Activated CD4-positive, CD25-positive, alpha-beta regulatory T cell treated with anti-CD3 and anti-CD28 coated beads, Interleukin-2, amount 50 U/mL, for 16 hours (primary cell): ENCODE results near the gene MTHFD1L.
"Not testable (repeated sequence)": the region's sequence is repeated elsewhere in the genome, so short reads cannot be mapped to it uniquely, and the experiment has no call there.

Experiments used
- DNase-seq: peaks from one replicate; pipeline ENCODE4 v3.0.0-alpha.2; 2020; ENCODE audit warnings: low read depth, low spot score

The MTHFD1L gene

DNA sequence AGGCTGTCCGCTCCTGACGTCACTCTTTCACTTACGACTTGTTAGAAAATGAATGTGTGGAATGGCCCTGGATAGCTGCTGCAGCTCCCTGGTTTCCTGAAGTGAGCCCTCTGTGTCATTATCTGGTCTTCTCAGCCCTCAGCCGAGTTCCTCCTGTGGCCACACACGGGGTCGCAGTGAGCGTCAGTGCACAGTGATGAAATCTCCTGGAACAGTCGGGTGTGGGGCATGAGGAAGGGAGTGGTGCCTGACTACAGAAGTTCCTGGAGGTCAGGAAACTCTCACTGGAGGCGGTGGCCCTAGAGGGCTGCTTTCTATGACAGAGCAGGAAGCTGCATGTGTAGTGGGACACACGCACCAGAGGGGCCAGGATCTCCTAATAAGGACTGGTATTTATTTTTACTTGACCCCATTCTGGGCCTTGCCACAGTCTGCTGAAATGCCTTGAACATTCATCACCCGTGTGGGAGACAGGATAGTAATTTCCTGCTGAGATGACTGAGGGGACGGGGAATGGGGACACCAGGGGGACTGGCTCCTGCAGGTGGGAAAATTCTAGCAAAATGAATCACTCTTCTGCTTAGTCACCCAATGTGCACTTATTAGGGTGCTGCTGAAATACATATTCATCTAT, 175.5 kb downstream of the MTHFD1L start:
- DNase-seq: not testable (repeated sequence)

DNA sequence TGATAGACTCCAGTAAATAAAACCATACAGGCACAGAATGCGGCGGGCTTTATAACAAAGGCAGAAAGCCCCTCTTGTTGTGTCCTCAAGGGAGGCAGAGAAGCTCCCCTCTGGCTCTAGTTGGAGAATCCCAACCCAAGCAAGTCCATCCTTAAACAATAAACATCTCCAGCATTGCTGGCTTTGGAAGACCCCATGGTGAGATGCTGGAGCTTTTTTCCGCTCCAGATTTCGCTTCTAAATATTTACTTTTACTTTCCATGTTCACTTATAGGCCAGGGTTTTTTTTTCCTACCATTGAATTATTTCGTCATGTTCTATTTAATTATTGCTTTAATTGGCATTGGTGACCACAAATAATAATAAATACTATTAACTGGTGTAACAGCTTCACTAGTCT, 176.2 kb downstream of the MTHFD1L start:
- DNase-seq: no peak

DNA sequence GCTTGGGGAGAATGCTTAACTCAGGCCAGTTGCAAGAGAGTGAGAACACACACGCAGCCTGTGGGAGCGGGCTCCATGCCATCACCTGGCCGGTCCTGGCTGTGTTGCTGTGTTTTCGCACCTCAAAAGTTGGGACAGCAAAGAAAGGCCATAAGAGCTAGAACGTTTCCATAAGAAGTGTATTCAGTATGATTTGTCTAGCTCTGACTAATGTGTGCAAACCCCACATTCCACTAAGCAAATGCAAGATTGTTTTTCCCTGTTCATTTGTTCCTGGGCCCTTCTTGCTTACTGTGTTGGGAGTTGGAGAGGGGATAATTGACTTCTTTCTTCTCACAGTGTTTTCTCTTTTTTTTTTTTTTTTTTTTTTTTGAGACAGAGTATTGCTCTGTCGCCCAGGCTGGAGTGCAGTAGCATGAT, 177.4 kb downstream of the MTHFD1L start:
- not testable (repeated sequence) for DNase-seq

DNA sequence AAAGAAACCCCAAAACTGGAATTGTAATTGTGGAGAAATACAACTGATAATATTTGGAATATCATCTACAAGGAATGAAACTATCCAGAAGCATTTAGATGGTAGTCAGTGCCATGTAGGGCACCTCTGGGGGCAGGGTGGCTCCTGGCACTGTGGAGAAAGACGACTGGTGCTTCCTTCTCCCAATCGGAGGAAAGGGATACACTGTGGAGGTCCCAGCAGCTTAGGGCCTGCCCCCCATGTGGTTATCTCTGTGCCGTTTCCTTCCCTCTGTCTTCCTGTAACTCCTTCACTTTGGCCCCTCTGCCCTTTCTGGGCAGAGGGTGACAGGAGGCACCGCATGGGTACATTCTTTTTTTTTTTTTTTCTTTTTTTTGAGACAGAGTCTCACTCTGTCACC, 178.4 kb downstream of the MTHFD1L start:
- DNase-seq: no peak

DNA sequence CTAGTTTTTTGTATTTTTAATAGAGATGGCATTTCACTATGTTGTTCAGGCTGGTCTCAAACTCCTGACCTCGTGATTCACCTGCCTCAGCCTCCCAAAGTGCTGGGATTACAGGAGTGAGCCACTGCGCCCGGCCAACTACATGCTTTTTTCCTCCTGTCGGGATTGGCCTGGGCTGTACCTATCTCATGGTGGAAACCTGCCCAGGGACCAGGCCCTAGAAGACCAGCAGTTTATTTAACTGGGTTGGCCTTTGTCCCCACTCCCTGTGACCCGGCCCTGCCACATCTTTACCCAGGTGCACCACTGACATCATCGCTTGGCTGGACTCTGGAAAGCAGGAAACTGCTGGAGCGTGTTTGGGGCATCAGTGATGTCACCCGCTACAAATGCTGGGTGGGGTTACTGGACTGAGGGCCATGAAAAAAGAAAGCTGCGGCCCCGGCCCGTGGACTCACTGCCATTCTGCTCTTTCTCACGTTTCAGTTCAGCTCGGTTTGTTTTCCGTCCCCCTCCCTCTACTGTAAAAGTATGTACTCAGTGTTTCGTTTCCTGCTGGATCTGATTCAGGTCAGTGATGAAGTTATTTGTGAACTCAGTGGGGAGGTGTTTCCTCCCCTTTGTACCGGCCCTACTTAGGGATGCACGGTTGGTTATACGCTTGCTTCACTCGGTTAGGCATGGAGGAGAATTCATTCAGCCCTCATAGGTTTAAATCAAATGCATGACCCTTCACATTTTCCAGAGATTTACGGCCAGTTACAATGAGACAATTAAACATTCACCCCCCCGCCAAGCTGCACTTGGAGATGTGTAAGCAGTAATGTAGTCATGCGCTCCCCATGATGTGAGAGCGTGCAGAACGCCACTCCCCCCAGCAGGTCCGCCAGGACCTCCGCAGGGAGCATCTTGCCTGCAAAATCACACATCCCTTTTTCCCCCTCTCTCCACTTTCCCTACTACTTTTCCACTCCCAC, 179.3 kb downstream of the MTHFD1L start:
- no peak for DNase-seq

DNA sequence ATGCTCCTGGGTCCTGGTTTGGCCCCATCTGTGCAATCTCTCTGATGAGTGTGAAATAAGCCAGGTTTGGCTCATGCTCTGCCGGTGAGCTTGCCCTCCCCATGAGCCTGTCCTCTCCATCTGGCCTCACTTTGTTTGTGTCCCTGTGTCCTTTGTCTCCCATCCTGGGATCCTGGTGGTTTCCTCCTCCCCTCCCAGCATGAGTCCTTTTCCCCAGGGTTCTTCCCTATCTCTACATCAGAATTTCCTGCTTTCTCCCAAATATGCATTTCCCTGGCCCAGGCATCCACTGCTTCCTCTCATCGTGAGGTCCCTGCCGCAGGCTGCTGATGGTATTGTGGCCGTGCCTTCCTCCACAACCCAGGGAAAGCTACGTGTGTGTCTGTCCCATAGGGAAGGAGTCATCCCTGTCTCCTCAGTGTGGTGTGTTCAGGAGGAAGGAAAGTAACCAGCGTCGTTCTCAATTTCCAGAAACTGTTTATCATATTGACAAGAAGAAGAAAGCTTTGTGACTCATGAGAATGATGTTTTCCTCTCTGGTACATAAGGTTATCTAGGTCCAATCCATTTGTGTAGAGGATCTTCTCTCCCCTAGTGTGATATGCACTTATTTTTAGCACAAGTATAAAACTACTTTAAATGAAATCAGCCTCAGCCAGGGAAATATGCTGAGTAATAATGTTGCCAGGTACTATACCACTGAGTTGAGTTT, 180.2 kb downstream of the MTHFD1L start:
- DNase-seq: not testable (repeated sequence)

DNA sequence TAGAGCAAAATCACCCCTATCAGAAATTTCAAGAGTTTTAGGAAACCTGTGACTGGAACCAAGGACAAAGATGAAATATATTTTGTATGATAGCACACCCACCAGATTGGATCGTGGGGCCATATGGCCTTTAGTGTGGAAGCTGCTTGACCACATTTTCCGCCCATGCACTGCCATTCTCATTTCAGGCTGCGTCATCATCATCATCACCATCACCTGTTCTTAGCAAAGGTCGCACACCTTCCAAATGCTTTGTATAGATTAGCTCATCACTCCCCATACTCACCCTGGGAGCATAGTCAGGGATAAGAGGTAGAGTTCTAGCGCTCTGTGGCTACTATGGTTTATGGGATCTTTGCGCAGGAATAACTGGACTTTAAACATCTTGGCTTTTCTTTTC, 185.7 kb downstream of the MTHFD1L start:
- DNase-seq: no peak

DNA sequence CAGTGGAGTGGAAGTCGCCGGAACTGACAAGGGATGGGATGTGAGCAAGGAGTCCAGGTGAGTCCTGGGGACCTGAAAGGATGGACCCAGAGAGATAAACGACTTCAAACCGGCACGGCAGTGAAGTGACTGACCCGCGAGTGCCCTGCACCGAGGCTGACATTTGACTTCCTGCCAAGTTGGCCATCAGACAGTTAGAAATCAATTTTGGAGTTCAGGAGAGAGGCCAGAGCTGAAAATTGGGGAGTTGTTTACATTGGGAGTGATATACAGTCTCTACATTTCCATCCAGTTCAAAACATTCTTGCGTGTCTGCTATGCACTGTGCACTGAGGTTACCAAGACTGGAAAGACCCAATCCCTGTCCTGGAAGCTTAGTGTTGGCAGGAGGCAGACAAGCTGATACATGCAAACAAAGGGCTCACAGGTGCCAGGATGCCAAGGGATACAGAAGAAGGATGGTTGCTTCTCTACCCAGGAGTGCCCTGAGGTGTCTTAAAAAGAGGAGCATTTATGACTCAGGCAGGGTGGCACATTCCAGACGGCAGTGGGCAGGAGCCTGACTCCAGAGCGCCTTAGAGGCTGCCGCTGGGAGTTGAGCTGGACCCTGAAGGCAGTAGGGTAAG, 186.6 kb downstream of the MTHFD1L start:
- no peak for DNase-seq

DNA sequence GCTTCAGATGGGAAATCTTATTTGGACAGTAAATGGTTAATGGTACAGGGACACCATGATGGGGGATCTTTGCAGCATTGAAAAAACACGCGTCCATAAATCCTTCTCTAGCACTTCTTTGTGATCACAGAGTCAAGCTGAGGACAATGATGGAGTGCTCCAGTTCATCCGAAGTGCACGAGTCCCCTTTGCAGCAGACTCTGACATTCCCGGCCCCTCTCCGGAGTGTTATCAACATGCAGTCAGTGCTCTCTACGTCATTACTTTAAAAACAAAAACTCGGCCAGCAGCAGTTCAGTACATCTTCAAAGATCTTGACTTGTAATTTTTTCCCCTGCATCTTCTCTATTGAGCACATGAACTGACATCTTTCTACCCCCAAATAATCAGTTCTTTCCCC, 188.8 kb downstream of the MTHFD1L start:
- DNase-seq: no peak

DNA sequence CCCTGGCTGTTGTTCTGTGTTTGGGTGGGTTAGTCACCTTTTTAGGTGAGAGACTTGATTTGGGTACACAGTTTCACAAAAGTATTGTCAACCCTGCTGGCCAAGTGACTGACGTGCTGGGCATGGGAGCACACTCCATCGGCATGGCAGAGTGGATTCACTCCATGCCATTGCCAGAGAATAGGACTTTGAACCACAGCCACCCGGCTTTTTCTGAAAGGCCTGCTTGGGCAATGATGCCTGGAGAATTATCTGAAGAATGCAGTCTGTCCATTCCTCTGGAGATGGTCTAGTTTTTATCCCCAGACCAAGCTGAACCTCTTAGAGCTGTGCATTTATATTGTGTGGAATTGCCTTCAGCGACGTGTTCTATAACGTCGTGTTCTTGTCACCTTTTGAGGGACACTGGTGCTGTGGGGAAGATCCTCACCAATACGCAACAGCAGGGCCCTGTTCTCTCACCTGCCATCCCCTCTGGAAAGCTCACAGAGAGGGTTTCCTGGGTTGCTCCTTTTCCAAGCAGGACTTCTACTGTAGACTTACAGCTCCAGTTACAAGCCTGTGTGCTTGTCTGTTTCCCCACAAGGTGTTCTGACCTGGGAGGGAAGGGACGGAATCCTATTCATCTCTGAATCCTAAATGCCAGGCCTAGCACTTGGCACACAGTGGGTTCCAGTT, 190.9 kb downstream of the MTHFD1L start:
- DNase-seq: no peak

DNA sequence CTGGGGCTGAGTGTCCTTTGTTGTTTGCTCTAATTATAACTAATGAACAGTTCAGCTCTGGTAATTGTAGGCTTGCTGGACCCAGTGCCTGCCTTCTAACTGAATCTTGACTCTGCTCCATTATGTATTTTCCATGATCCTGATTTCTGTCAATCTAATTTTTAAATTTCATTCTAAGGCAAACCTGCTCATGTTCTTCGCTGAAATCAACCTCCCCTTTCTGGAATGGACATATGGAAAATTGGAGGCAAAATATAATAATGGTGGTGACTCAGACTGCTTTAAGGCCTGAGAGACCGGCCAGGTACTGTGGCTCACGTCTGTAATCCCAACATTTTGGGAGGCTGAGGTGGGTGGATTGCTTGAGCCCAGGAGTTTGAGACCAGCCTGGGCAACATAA, 191.6 kb downstream of the MTHFD1L start:
- no peak for DNase-seq

DNA sequence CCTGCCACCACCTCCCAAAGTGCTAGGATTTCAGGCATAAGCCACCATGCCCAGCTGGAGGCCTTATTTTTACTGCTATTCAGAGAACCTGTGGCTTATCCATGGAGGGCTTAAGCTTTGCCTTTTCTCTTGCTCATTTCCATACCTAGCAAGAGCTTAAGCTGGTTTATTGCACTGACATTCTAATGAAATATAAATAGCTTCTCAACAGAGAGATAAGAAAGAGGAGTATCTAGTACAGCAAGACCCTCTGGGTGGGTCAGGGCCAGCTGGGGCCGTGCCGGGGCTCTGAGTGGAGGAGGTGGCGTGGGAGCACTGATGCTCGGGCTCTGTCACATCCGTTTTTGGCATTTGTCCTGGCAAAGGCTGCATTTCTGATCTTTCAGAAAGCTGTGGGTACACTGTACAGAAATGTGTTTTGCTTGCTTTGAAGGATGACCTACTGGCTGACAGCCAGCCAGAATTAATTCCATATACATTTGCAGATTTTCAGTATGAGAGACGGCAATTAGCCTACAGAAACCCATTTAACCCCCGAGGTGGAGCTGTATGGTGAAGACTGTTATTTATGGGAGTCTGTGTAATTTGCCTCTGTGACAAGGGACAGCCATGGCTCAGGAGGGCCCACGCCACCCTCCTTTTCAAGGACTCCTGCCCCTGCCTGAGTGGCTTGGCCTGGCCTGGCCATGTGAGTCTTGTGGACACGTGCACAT, 192.7 kb downstream of the MTHFD1L start:
- no peak for DNase-seq

DNA sequence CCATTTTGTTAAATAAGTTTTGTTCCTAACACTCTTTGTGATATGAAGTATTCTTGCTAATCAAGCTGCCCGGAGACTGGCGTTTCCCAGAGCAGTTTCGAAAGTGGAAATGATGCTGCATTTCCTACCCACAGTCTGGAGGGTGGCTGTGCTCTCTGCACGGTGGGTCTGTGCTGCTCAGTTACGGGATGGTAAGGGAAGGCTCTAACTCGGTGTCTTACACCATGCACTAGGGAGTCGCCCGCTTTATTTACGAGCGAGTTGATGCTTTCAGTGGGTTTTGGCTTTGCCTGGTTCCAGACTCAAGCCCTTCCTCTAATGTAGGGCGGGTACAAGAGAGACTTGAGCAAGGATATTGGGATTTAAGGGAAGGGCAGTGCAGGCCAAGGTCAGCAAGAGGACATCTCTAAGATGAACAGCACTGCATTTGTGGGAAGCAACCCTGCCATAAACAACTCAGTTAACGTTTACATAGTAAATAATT, 194.2 kb downstream of the MTHFD1L start:
- DNase-seq: no peak

DNA sequence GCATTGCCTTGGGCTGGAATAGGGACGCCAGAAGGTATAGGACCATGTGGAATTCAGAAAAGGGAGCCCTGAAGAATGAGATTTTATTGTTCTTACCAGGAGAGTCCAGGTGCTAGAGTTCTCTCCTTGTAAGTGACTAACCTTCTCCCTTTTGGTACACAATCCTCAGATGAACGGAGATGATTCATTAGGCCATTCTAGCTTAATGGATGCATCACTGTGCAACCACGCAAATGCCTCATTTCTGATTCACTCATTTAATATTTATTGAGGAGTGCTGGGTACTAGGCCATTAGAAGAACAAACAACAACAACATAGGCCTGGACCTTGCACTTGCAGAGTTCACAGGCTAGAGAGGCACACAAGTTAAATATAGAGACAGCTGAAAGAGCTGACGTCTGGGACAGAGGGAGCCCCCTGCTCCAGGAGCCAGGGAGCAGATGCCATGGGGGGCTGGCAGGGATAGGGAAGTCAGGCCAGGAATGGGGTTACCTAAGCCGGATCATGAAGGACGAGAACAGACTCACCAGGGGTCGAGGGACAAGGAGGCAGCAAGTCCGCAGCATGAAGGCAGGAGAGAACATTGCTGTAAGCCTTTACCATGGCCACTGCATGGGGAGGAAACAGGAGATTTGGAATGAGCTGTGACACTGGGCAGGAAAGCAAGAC, 194.7 kb downstream of the MTHFD1L start:
- DNase-seq: no peak

DNA sequence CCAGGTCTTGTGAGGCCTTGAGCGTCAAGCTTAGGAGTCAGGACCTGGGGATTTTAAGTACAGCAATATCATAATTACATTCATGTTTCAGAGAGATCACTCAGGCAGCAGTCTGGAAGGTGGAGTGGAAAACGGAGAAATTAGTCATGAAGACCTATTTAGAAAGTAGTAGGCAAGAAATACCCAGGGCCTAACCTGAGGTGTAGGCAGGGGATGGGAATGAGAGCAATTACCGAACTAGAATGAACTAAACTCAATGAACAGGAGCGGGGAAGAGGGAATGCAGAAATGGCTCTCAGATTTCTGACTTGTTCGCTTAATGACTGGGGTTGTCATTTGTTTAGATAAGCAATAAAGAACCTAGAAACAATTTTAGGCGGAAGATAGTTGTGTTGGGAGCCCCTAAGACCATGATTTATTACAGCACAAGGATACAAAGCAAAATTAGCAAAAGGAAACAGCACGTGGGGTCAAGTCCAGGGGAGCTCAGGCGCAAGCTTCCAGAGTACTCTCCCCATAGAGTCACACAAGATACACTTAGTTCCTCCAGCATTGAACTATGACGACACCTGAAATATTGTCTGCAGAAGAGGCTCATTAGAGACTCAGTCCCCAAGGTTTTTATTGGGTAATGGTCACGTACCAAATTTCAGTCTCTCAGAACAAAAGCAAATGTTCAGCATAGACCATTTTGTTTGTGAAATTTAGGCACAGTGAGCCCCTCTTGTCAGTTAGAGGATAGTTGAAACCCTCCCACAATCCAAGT, 195.4 kb downstream of the MTHFD1L start:
- DNase-seq: no peak

DNA sequence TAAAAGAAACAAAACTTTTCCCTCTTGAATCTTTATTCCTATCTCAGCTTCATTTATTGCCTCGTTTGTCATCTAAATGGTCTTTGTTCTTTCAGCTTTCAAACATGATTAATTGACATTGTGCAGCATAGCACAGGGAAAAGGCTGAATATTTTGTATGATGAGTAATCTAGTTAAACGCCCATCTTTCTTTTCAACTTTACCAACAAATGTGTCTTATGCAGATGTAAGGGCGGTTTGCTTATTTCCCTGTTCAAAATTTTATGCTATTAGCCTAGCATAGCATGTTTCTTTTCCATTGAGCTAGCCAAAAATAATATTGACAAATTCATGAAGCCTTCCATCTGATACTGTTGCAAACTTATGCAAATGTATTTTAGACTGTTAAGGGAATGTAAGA, 197.8 kb downstream of the MTHFD1L start:
- DNase-seq: no peak

DNA sequence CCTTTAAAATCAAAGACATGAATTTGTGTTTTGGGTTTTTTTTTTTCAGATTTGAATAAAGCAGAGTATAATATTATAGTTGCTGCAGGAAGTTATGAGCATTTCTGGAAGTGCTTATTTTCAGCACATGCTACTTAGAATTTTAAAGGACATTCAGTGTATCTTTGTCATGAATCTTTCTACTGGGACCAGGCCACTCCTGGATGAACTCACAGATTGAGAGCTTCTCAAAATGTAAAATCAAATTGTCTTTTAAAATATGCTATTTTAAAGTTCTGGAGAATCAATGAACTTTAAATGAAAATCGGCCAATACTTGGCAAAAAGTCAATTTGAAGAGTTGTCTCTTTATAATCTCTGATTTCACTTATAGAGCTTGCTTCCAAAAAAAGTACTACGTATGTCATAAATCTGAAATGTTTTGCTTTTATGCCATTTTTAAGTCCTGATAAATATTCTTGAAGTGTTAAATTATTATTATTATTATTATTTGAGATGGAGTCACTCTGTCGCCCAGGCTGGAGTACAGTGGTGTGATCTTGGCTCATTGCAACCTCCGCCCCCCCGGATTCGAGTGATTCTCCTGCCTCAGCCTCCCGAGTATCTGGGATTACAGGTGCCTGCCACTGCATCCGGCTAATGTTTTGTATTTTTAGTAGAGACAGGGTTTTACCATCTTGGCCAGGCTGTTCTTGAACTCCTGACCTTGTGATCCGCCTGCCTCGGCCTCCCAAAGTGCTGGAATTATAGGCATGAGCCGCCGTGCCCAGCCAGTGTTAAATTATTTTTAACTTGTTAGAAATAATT, 198.5 kb downstream of the MTHFD1L start:
- DNase-seq: no peak
